ENCODE data around the gene LIMS2. TPM values are rescaled to one million over a fixed set of nuclear protein-coding genes. Genes with fewer than 3 reads are reported as not detected.
A peak's percentile ranks its signal among the peaks of the same experiment; 100 is the strongest.

LIMS2 gene
- total RNA-seq, 1 donor from 2014 or later, result 161 TPM

DNA sequence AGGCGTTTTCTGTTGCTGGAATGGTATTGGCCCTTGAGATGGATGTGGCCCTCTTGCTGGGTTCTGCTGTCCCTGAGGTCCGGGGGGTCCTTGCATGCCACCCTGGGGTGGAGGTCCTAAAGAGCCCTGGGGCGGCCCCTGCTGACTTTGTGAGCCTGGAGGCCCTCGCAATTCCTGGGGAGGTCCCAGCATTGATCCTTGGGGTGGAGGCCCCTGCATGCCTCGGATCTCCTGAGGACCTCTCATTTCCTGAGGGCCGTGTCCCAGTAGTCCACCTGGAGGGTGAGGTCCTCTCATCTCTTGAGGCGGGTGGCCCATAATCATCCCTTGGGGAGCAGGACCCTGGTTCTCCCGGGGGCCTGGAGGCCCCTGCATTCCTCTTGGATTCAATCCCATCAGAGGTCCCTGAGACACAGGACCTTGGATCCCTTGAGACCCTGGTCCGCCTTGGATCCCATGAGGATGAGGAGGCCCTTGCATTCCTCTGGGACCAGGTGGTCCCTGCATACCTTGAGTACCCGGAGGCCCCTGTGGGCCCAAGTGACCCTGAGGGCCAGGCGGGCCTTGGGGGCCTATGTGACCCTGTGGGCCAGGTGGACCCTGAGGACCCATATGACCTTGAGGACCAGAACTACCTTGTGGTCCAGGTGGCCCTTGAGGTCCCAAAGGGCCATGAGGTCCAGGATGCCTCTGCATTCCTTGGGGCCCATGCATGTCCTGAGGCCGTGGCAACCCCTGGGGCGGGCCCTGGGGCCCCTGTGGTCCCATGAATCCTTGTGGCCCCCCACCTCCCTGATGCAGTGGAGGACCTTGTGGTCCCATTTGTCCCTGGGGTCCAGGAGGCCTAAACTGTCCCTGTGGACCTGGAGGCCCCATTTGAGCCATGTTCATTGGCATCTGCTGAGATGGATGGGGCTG lies 44.2 kb upstream of the LIMS2 start:
- Histone ChIP-seq H3K4me1 (no peaks in the 10 kb centered on the region), H3K27ac (no peak overlapping the region), H3K36me3 (peaks cover 55% of the 10 kb centered on the region), H3K27me3 (no peaks in the 10 kb centered on the region), H3K4me3 (no peak overlapping the region), H3K9me3 (no peaks in the 10 kb centered on the region)
- intact Hi-C loops (cut with DNase I), result no loop called here
- peak; percentile 34 for ATAC-seq
- TF ChIP-seq, protein P1, sequence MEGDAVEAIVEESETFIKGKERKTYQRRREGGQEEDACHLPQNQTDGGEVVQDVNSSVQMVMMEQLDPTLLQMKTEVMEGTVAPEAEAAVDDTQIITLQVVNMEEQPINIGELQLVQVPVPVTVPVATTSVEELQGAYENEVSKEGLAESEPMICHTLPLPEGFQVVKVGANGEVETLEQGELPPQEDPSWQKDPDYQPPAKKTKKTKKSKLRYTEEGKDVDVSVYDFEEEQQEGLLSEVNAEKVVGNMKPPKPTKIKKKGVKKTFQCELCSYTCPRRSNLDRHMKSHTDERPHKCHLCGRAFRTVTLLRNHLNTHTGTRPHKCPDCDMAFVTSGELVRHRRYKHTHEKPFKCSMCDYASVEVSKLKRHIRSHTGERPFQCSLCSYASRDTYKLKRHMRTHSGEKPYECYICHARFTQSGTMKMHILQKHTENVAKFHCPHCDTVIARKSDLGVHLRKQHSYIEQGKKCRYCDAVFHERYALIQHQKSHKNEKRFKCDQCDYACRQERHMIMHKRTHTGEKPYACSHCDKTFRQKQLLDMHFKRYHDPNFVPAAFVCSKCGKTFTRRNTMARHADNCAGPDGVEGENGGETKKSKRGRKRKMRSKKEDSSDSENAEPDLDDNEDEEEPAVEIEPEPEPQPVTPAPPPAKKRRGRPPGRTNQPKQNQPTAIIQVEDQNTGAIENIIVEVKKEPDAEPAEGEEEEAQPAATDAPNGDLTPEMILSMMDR (IDR thresholded peaks at IDR 0.05), result no peak
- no peak for DNase-seq

- no peaks in the 10 kb centered on the region for H3K9me3 ChIP-seq
- intact Hi-C loops (cut with DNase I), result no loop called here
- TF ChIP-seq, protein P1 (IDR thresholded peaks at IDR 0.05), result no peak
- H3K27me3 ChIP-seq, result no peaks in the 10 kb centered on the region
- H3K4me1 ChIP-seq, result no peaks in the 10 kb centered on the region
- H3K27ac ChIP-seq, result no peak overlapping the region
- no peak for DNase-seq
- ATAC-seq, result no peak
- H3K36me3 ChIP-seq, result peaks cover 58% of the 10 kb centered on the region
- H3K4me3 ChIP-seq, result no peak overlapping the region
Observed at GRCh38 chr2:127718271-127718670, 42.9 kb upstream of the LIMS2 start.

DNA sequence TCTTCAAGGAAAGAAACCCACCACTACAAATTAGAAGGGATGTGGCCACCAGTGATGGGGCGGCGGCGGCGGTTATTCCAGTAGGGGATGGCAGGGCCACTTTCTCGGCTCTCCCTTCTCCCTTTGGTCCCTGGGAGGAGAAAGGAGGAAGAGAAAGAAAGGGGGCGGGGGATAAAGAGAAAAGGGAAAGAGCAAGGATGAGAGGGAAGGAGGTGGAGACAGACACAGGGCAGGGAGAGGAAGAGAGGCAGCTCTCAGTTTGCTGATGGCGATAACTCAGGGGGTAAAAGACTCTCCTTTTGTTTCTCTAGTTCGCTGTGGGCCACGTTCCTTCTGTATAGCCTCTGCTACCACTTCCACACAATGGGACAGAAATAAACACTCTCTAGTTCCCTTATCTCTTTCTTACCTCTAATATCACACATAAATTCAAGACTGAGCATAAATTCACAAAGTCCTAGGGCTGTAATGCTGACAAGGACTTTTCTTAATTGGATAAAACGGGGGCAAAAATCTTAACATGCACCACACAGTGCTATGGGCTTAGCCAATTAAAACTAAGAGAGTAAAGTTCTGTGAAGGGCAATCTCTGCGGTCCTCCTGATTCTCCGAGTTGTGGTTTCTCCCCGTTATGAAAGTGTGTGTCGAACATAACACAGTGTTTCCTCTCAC lies 40.6 kb upstream of the LIMS2 start:
- Histone ChIP-seq H3K27ac (no peak overlapping the region), H3K4me3 (no peak overlapping the region), H3K36me3 (peaks cover 36% of the 10 kb centered on the region), H3K27me3 (no peaks in the 10 kb centered on the region), H3K9me3 (no peaks in the 10 kb centered on the region), H3K4me1 (peaks cover 6% of the 10 kb centered on the region)
- DNase-seq, result no peak
- no peak for ATAC-seq
- TF ChIP-seq, protein P1 (IDR thresholded peaks at IDR 0.05), result no peak
- intact Hi-C loops (cut with DNase I), result no loop called here

DNA sequence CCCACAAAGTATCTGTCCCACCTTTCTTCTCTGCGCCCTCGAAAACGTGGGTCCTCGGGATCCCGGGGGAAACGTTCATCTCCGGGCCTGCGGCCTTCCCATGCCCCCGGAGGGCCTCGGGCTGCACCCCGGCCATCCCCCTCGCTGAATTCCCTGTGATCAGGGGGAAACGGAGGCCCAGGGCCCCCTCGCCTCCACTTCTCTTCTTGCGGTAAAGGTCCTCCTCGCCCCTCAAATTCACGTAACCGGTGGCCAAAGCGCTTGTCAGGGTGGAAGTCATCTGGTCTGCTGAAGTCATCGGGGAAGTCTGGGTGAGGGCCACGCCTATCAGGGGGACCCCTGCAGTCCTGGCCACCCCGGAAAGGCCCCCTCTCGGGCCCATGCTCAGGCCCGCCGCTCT lies 38.2 kb upstream of the LIMS2 start:
- TF ChIP-seq, protein P1 (IDR thresholded peaks at IDR 0.05), result no peak
- peaks cover 27% of the 10 kb centered on the region for H3K36me3 ChIP-seq
- intact Hi-C loops (cut with DNase I), result no loop called here
- peaks cover 6% of the 10 kb centered on the region for H3K4me1 ChIP-seq
- no peak overlapping the region for H3K4me3 ChIP-seq
- DNase-seq, result no peak
- H3K9me3 ChIP-seq, result no peaks in the 10 kb centered on the region
- peak; percentile 32 for ATAC-seq
- no peak overlapping the region for H3K27ac ChIP-seq
- H3K27me3 ChIP-seq, result no peaks in the 10 kb centered on the region

GRCh38 chr2:127712999-127713398 lies 37.7 kb upstream of the LIMS2 start:
- ATAC-seq (no peak), DNase-seq (no peak)
- Histone ChIP-seq H3K27ac (no peak overlapping the region), H3K27me3 (no peaks in the 10 kb centered on the region), H3K4me1 (peaks cover 10% of the 10 kb centered on the region), H3K4me3 (no peak overlapping the region), H3K9me3 (no peaks in the 10 kb centered on the region), H3K36me3 (peaks cover 27% of the 10 kb centered on the region)
- TF ChIP-seq, protein P1 (IDR thresholded peaks at IDR 0.05), result no peak
- intact Hi-C loops (cut with DNase I), result no loop called here
